ENCODE measurements around the gene BOD1L2.

Gene BOD1L2

GRCh38 chr18:57195341-57195740 lies 48.5 kb downstream of the BOD1L2 start:
- no peak overlapping the region for H3K4me2 ChIP-seq (ENCODE audit: low read length)
- H3K36me3 ChIP-seq (ENCODE audit: control insufficient read depth in 1 of 2, insufficient read depth in 2 of 2, low read length in 2 of 2): no peaks in the 10 kb centered on the region
- no peak overlapping the region for H3K27ac ChIP-seq (ENCODE audit: low read depth, low read length)
- H2BK12ac ChIP-seq (ENCODE audit: low read length): no peak overlapping the region
- peaks cover 0 to 3% of the 10 kb centered on the region in 2 experiments for H3K4me1 ChIP-seq (ENCODE audit: control insufficient read depth in 1 of 2, insufficient read depth in 2 of 2, low read length in 2 of 2)
- WGBS (ENCODE audit: extremely low coverage, insufficient coverage, insufficient read length): 100% methylated on average over 1 of the region's 1 CpG
- H4K91ac ChIP-seq (ENCODE audit: low read depth, low read length): no peak overlapping the region
- H3K9ac ChIP-seq (ENCODE audit: low read length): no peak overlapping the region
- H3K9me3 ChIP-seq (ENCODE audit: insufficient read depth, low read depth, low read length): no peaks in the 10 kb centered on the region
- no peak overlapping the region for H3K23ac ChIP-seq (ENCODE audit: low read length)
- H3K4ac ChIP-seq (ENCODE audit: low read depth, low read length): no peak overlapping the region
- no peaks in the 10 kb centered on the region for H3K79me1 ChIP-seq (ENCODE audit: low read length)
- no peak for DNase-seq
- no peak overlapping the region for H3K14ac ChIP-seq (ENCODE audit: low read length)
- no peaks in the 10 kb centered on the region for H3K79me2 ChIP-seq (ENCODE audit: control insufficient read depth, insufficient read depth, low read length, poor library complexity)
- H2BK120ac ChIP-seq (ENCODE audit: insufficient read depth, low read length, poor library complexity): no peak overlapping the region
- H4K8ac ChIP-seq (ENCODE audit: low read depth, low read length): no peak overlapping the region
- H2BK5ac ChIP-seq (ENCODE audit: low read depth, low read length, poor library complexity): no peak overlapping the region
- H4K12ac ChIP-seq (ENCODE audit: low read depth, low read length): no peak overlapping the region
- no peak overlapping the region for H2AK5ac ChIP-seq (ENCODE audit: low read length)
- H2AFZ ChIP-seq (ENCODE audit: insufficient read depth, low read length, poor library complexity): no peak overlapping the region
- H3K18ac ChIP-seq (ENCODE audit: low read length): no peak overlapping the region
- no peak overlapping the region for H3K4me3 ChIP-seq (ENCODE audit: low read depth, low read length)
- H3K27me3 ChIP-seq (ENCODE audit: insufficient read depth, low read length): no peaks in the 10 kb centered on the region

GRCh38 chr18:57197261-57197660 lies 50.4 kb downstream of the BOD1L2 start:
- Histone ChIP-seq H3K79me1 (ENCODE audit: low read length) (no peaks in the 10 kb centered on the region), H3K4me3 (ENCODE audit: low read depth, low read length) (no peak overlapping the region), H3K23ac (ENCODE audit: low read length) (no peak overlapping the region), H3K4ac (ENCODE audit: low read depth, low read length) (no peak overlapping the region), H3K4me1 (ENCODE audit: control insufficient read depth in 1 of 2, insufficient read depth in 2 of 2, low read length in 2 of 2) (peaks cover 0 to 3% of the 10 kb centered on the region in 2 experiments), H3K79me2 (ENCODE audit: control insufficient read depth, insufficient read depth, low read length, poor library complexity) (no peaks in the 10 kb centered on the region), H3K36me3 (ENCODE audit: control insufficient read depth in 1 of 2, insufficient read depth in 2 of 2, low read length in 2 of 2) (no peaks in the 10 kb centered on the region), H2BK12ac (ENCODE audit: low read length) (no peak overlapping the region), H3K9me3 (ENCODE audit: insufficient read depth, low read depth, low read length) (no peaks in the 10 kb centered on the region), H2BK5ac (ENCODE audit: low read depth, low read length, poor library complexity) (no peak overlapping the region), H4K91ac (ENCODE audit: low read depth, low read length) (no peak overlapping the region), H3K14ac (ENCODE audit: low read length) (no peak overlapping the region), H3K27me3 (ENCODE audit: insufficient read depth, low read length) (no peaks in the 10 kb centered on the region), H2AK5ac (ENCODE audit: low read length) (no peak overlapping the region), H2AFZ (ENCODE audit: insufficient read depth, low read length, poor library complexity) (no peak overlapping the region), H4K8ac (ENCODE audit: low read depth, low read length) (no peak overlapping the region), H2BK120ac (ENCODE audit: insufficient read depth, low read length, poor library complexity) (no peak overlapping the region), H3K9ac (ENCODE audit: low read length) (no peak overlapping the region), H3K4me2 (ENCODE audit: low read length) (no peak overlapping the region), H4K12ac (ENCODE audit: low read depth, low read length) (no peak overlapping the region), H3K18ac (ENCODE audit: low read length) (no peak overlapping the region), H3K27ac (ENCODE audit: low read depth, low read length) (no peak overlapping the region)
- DNase-seq: no peak
- no CpG with 5 or more reads among the region's 1 CpG for WGBS (ENCODE audit: extremely low coverage, insufficient coverage, insufficient read length)

GRCh38 chr18:57198073-57198472 lies 51.2 kb downstream of the BOD1L2 start:
- Histone ChIP-seq H3K4me3 (ENCODE audit: low read depth, low read length) (no peak overlapping the region), H3K27me3 (ENCODE audit: insufficient read depth, low read length) (no peaks in the 10 kb centered on the region), H3K9me3 (ENCODE audit: insufficient read depth, low read depth, low read length) (no peaks in the 10 kb centered on the region), H3K27ac (ENCODE audit: low read depth, low read length) (no peak overlapping the region), H3K14ac (ENCODE audit: low read length) (no peak overlapping the region), H2AK5ac (ENCODE audit: low read length) (no peak overlapping the region), H3K23ac (ENCODE audit: low read length) (no peak overlapping the region), H3K36me3 (ENCODE audit: control insufficient read depth in 1 of 2, insufficient read depth in 2 of 2, low read length in 2 of 2) (no peaks in the 10 kb centered on the region), H2BK12ac (ENCODE audit: low read length) (no peak overlapping the region), H3K79me2 (ENCODE audit: control insufficient read depth, insufficient read depth, low read length, poor library complexity) (no peaks in the 10 kb centered on the region), H2AFZ (ENCODE audit: insufficient read depth, low read length, poor library complexity) (no peak overlapping the region), H4K12ac (ENCODE audit: low read depth, low read length) (no peak overlapping the region), H2BK120ac (ENCODE audit: insufficient read depth, low read length, poor library complexity) (no peak overlapping the region), H3K9ac (ENCODE audit: low read length) (no peak overlapping the region), H4K8ac (ENCODE audit: low read depth, low read length) (no peak overlapping the region), H3K4me2 (ENCODE audit: low read length) (no peak overlapping the region), H3K18ac (ENCODE audit: low read length) (no peak overlapping the region), H3K4me1 (ENCODE audit: control insufficient read depth in 1 of 2, insufficient read depth in 2 of 2, low read length in 2 of 2) (peaks cover 0 to 3% of the 10 kb centered on the region in 2 experiments), H3K79me1 (ENCODE audit: low read length) (no peaks in the 10 kb centered on the region), H2BK5ac (ENCODE audit: low read depth, low read length, poor library complexity) (no peak overlapping the region), H4K91ac (ENCODE audit: low read depth, low read length) (no peak overlapping the region), H3K4ac (ENCODE audit: low read depth, low read length) (no peak overlapping the region)
- no peak for DNase-seq
- WGBS (ENCODE audit: extremely low coverage, insufficient coverage, insufficient read length): no CpG with 5 or more reads among the region's 1 CpG

All from trophoblast cell (in vitro differentiated cells and primary cell).